ENCODE results near the gene LAPTM5.

GRCh38 chr1:30798389-30799232 is 41.0 kb upstream of the LAPTM5 start:
- TF ChIP-seq CTCF (IDR thresholded peaks at IDR 0.05) (no peak), POLR2A (IDR thresholded peaks at IDR 0.05) (no peak)
